Measurements from ENCODE around the gene GNB3. TPM values are rescaled to one million over a fixed set of nuclear protein-coding genes. Genes with fewer than 3 reads are reported as not detected.

GNB3 gene
- total RNA-seq (9.4 and 14.6 TPM in 2 replicates), polyA plus RNA-seq (12.0 and 12.6 TPM in 2 replicates), polyA minus RNA-seq (4.0 and 8.6 TPM in 2 replicates), Bru-seq, nascent RNA (percentile 44 among the genes with signal in this experiment), BruChase-seq, experiment 1, labeled RNA remaining after a 6-hour chase (percentile 66 among the genes with signal in this experiment), BruChase-seq, experiment 2, labeled RNA remaining after a 2-hour chase (percentile 64 among the genes with signal in this experiment)
- 2.5 and 4.2 TPM in 2 replicates for polyA plus RNA-seq (2011; cell fraction: cytosol; rRNA removed)
- polyA plus RNA-seq (2011; cell fraction: nucleus; rRNA removed): 78.5 and 90.7 TPM in 2 replicates
- 10.8 and 12.8 TPM in 2 replicates for polyA plus RNA-seq (2012)
- not detected for polyA minus RNA-seq (2011; cell fraction: cytosol; rRNA and poly(A)+ RNA removed)
- 14.4 and 18.7 TPM in 2 replicates for polyA minus RNA-seq (2011; cell fraction: nucleus; rRNA and poly(A)+ RNA removed)
- long read RNA-seq, partial matches to known transcripts: 2 of 6 reads
- long read RNA-seq, other reads (novel, unspliced or antisense): 3 of 6 reads

GRCh38 chr12:6840761-6841515 lies at the start of gene GNB3:
TSS of gene GNB3 (plus strand) at chr12:6840925. CDS start at chr12:6841288, 363 bp downstream.
- Histone ChIP-seq H4K20me1 (replicated peaks; ENCODE audit: control insufficient read depth, extremely low read depth, insufficient read depth, low read length) (no peaks in the 10 kb centered on the region), H3K4me3 (replicated peaks in 1 of 3; ENCODE audit: insufficient read depth in 1 of 3, low read depth in 1 of 3, low read length in 3 of 3) (no peak within 1 kb of the TSS), H3K4me2 (ENCODE audit: insufficient read depth, low read length) (no peak within 1 kb of the TSS), H3K9me1 (replicated peaks; ENCODE audit: control insufficient read depth, extremely low read depth, insufficient read depth, low read length) (no peaks in the 10 kb centered on the region), H3K79me2 (ENCODE audit: control insufficient read depth, insufficient read depth, low read length) (no peaks in the 10 kb centered on the region), H3K9me3 (replicated peaks; ENCODE audit: control insufficient read depth, insufficient read depth, low read length) (no peaks in the 10 kb centered on the region), H2AFZ (ENCODE audit: low read depth, low read length) (no peak within 1 kb of the TSS), H3K27me3 (ENCODE audit: control insufficient read depth in 2 of 2, insufficient read depth in 2 of 2, low read length in 2 of 2) (no peaks in the 10 kb centered on the region), H3K9ac (replicated peaks; ENCODE audit: extremely low read depth, insufficient read depth, low read length) (no peak within 1 kb of the TSS), H3K4me1 (ENCODE audit: control insufficient read depth, extremely low read depth, insufficient read depth, low read length) (no peaks in the 10 kb centered on the region), H3K36me3 (ENCODE audit: control insufficient read depth in 2 of 2, extremely low read depth in 1 of 2, insufficient read depth in 2 of 2, low read length in 2 of 2) (peaks cover 5 to 70% of the 10 kb centered on the region in 2 experiments), H3K27ac (ENCODE audit: insufficient read depth, low read depth, low read length) (no peak within 1 kb of the TSS)
- dilution Hi-C loops (cut with MboI; ENCODE audit: extremely low pct_ligation_motif_present, low sequenced_read_pairs): no loop called here
- BruUV-seq (replicated peaks): no TSS peak
- CTCF ChIA-PET: interaction anchor here (0.9 to 2.2 kb wide), 4 partner anchors 10 to 221 kb away, joined by 3 to 9 read pairs (median 3); partner anchors contain the start of genes CDCA3 and MLF2
- FAIRE-seq: no peak
- POLR2A ChIA-PET: interaction anchor here (1.3 kb wide), 1 partner anchor 89 kb away, joined by 3 read pairs; no protein-coding TSS in a partner anchor
- DNase-seq (ENCODE audit: low read depth, low spot score): no peak
- TF ChIP-seq FOS (IDR thresholded peaks at IDR 0.05; ENCODE audit: borderline replicate concordance, insufficient read depth, low read length) (no peak), POLR2AphosphoS5 (IDR thresholded peaks at IDR 0.05; ENCODE audit: insufficient read depth, low read depth, low read length) (no peak), CTCF (IDR thresholded peaks at IDR 0.05; ENCODE audit: extremely low read depth in 1 of 2, insufficient read depth in 1 of 2, low read depth in 1 of 2, low read length in 2 of 2) (no peak), GATA2 (IDR thresholded peaks at IDR 0.05; ENCODE audit: insufficient read depth, insufficient read length, low read depth, low read length) (no peak), EZH2 (IDR thresholded peaks at IDR 0.05; ENCODE audit: borderline replicate concordance, low read depth, low read length, severe bottlenecking) (no peak), MAX (IDR thresholded peaks at IDR 0.05; ENCODE audit: insufficient read depth, insufficient read length) (no peak), POLR2A (IDR thresholded peaks at IDR 0.05; ENCODE audit: low read depth, low read length) (no peak), MYC (IDR thresholded peaks at IDR 0.05; ENCODE audit: low read depth, low read length) (no peak), JUN (IDR thresholded peaks at IDR 0.05; ENCODE audit: borderline replicate concordance, insufficient read depth, insufficient read length, low read depth) (no peak)
- intact Hi-C loops (cut with micrococcal nuclease): no loop called here

All from endothelial cell of umbilical vein (primary cell).